GM21825 (cell line): ENCODE results near the gene IL7R.

Experiments
- ATAC-seq: cut with Tn5 transposase; IDR thresholded peaks from one replicate; pipeline ENCODE4 v1.9.1; 2021; ENCODE audit warnings: mild to moderate bottlenecking, moderate library complexity; ENCODE audit not compliant: unreplicated experiment

IL7R gene

GRCh38 chr5:35903631-35904203, 47.0 kb downstream of the IL7R start:
- no peak for ATAC-seq

GRCh38 chr5:35904443-35905132, 47.9 kb downstream of the IL7R start:
- ATAC-seq, result peak; percentile 60

GRCh38 chr5:35908228-35908627, 51.5 kb downstream of the IL7R start:
- no peak for ATAC-seq

- no peak for ATAC-seq
These were observed 52.1 kb downstream of the IL7R start for GRCh38 chr5:35908814-35909213.

- no peak for ATAC-seq
These were observed 62.5 kb downstream of the IL7R start for GRCh38 chr5:35919191-35919590.

- ATAC-seq, result no peak
These were observed 64.2 kb downstream of the IL7R start for GRCh38 chr5:35920890-35921289.

GRCh38 chr5:35921930-35922329, 65.2 kb downstream of the IL7R start:
- no peak for ATAC-seq

- no peak for ATAC-seq
These were observed 65.8 kb downstream of the IL7R start for GRCh38 chr5:35922468-35922867.

GRCh38 chr5:35924122-35924949, 67.6 kb downstream of the IL7R start:
- ATAC-seq, result no peak

GRCh38 chr5:35924950-35925722, 68.4 kb downstream of the IL7R start:
- ATAC-seq, result peak; percentile 84

- peak; percentile 56 for ATAC-seq
These were observed 69.8 kb downstream of the IL7R start for GRCh38 chr5:35926389-35927051.
